Uterus (tissue), 4 donors: Measurements from ENCODE around the gene PRM3. TPM values are rescaled to one million over a fixed set of nuclear protein-coding genes. Genes with fewer than 3 reads are reported as not detected.

ENCODE experiments used
- DNase-seq, 2 donors: peaks; one replicate each; pipeline ENCODE4 v3.0.0-alpha.2; 2019 to 2020
- H3K27ac ChIP-seq, 2 donors: fragments of 200-600 bp; sonication (generic); 1 replicate in 1 of 2; 2 replicates in 1 of 2; pipeline ENCODE4 v1.5.1; 2016 to 2018
- H3K27me3 ChIP-seq, 2 donors: fragments of 200-600 bp; sonication (generic); one replicate each; pipeline ENCODE4 v1.5.1; 2018 to 2019; ENCODE audit warnings: control low read depth in 1 of 2
- H3K36me3 ChIP-seq, 2 donors: fragments of 200-600 bp; sonication (generic); one replicate each; pipeline ENCODE4 v1.5.1; 2019; ENCODE audit warnings: control low read depth in 1 of 2
- H3K4me1 ChIP-seq, 2 donors: fragments of 200-600 bp; sonication (generic); one replicate each; pipeline ENCODE4 v1.5.1; 2018 to 2019; ENCODE audit warnings: control low read depth in 1 of 2
- H3K4me3 ChIP-seq, 2 donors: fragments of 200-600 bp; sonication (generic); 1 replicate in 1 of 2; 2 replicates in 1 of 2; pipeline ENCODE4 v1.5.1; 2018 to 2019; ENCODE audit warnings: mild to moderate bottlenecking in 1 of 2
- H3K9me3 ChIP-seq, 2 donors: fragments of 200-600 bp; sonication (generic); one replicate each; pipeline ENCODE4 v1.5.1; 2019; ENCODE audit warnings: control low read depth in 1 of 2
- POLR2A ChIP-seq, 2 donors: fragments of 450-650 bp; IDR thresholded peaks; one replicate each; pipeline ENCODE4 v1.6.1; 2016; ENCODE audit warnings: antibody characterized with exemption in 2 of 2, mild to moderate bottlenecking in 1 of 2, moderate library complexity in 1 of 2
- intact Hi-C: fragments of 100-400 bp; cut with DNase I; formaldehyde crosslinking; loops from one replicate; pipeline ENCODE4 v1.15.1; 2023; ENCODE audit warnings: low total_unique reads
- total RNA-seq, 4 donors: library from RNA; depleted of rRNA in 3 of 4; stranded (reverse); fragments of >200 nt in 3 of 4; gene quantifications; one replicate each; pipeline versions ENCODE4 v1.1.0 to v1.2.4, GENCODE V29; 2014 to 2023
- TF ChIP-seq, protein P1 (sequence below), 4 experiments: fragments of 200-600 bp in 2 of 4; fragments of 450-650 bp in 2 of 4; sonication (generic) in 2 of 4; IDR thresholded peaks; one replicate each; pipeline ENCODE4 v1.5.1; 2016 to 2019; ENCODE audit warnings: antibody characterized with exemption in 4 of 4, mild to moderate bottlenecking in 2 of 4, moderate library complexity in 1 of 4
- donor health status: DM: yes; HTN: yes; CAD: no.

Gene PRM3
- total RNA-seq, 4 donors from 2014 or later, result not detected

DNA sequence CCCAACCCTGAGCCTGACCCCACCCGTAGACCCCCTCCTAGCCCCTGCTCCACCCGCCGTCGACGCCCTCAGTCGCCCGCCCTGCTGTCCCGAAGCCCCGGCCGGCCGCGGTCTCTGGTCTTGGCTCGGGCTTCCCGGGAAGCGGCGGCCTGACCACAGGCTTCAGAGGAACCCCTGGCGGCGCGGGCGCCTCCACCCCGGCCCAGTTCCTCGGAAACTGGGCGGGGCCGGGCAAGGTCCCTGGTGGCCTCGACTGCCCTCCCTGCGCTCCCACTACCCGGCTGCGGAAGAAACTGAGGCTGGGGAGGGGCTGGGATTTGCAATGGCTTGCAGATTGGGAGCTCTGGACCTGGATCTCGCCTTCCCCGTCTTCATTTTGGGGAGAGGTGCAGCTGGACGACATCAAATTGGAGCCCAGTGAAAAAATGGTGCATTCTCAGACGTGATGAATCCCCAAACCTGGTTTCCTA is 16.7 kb downstream of the PRM3 start:
- peak in 1 of 2 donors; percentile 68 for DNase-seq

DNA sequence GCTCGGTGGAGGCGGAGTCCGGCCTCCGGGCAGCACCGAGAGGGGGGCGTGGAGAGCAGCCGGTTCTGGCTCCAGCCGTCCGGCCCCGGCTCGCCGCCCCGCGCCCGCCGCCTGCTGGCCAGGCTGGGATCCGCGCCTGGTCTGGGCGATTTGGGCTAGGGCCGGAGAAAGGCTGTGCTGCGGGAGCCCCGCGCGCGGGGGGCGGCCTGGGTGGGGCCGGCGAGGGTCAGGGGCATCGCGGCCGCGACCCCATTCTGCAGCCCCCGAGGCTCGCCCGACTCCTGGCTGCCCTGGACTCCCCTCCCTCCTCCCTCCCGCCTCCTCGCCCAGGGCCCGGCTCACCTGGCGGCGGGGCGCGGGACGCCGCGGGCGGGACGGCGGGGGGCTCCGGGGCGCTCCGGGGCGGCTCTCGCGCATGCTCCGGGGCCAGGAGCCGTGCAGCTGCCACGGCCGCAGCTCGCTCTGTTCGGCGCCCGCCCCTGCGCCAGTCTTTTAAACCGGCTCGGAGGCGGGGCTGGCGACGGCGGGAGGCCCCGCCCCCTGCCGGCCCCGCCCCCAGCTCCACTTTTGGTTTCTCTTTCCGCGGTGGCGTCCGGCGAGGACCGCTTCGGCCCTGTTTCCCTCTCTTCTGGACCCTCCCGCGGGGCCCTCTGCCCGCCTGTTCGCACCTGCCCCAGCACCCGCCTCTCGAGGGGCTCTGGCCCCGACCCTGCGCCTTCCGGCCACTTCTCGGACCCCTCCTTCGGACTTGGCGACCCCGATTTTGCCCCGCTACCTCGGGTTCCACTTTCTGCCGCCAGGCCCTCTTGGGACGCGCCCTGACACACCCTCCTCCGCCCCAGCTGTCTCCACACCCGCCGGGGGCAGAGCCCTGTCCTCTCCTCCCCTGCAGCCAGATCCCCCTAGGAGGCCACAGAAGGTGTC is 17.4 kb downstream of the PRM3 start, which contains the start of gene SOCS1:
TSS of gene SOCS1 (minus strand) at position 468 of the 924 bp plus-strand sequence. CDS start 726 bp downstream, outside the sequence.
- Histone ChIP-seq H3K4me1 (peaks cover 0 to 6% of the 10 kb centered on the region in 2 donors), H3K4me3 (peak within 1 kb of the TSS; percentile 83 to 87), H3K27ac (peak within 1 kb of the TSS; percentile 93 to 98), H3K36me3 (no peaks in the 10 kb centered on the region), H3K27me3 (no peaks in the 10 kb centered on the region), H3K9me3 (no peaks in the 10 kb centered on the region)
- TF ChIP-seq, protein P1, sequence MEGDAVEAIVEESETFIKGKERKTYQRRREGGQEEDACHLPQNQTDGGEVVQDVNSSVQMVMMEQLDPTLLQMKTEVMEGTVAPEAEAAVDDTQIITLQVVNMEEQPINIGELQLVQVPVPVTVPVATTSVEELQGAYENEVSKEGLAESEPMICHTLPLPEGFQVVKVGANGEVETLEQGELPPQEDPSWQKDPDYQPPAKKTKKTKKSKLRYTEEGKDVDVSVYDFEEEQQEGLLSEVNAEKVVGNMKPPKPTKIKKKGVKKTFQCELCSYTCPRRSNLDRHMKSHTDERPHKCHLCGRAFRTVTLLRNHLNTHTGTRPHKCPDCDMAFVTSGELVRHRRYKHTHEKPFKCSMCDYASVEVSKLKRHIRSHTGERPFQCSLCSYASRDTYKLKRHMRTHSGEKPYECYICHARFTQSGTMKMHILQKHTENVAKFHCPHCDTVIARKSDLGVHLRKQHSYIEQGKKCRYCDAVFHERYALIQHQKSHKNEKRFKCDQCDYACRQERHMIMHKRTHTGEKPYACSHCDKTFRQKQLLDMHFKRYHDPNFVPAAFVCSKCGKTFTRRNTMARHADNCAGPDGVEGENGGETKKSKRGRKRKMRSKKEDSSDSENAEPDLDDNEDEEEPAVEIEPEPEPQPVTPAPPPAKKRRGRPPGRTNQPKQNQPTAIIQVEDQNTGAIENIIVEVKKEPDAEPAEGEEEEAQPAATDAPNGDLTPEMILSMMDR (IDR thresholded peaks at IDR 0.05), result peak; percentile 63 to 99 (median 94)
- TF ChIP-seq POLR2A (IDR thresholded peaks at IDR 0.05), result peak; percentile 95 to 99
- DNase-seq, result peak; percentile 85 to 91
- intact Hi-C loops, result loop anchor here (5.0 kb wide), 1 partner anchor 101 kb away; no protein-coding TSS in a partner anchor

More for the DNA sequence above, 16.7 kb downstream of the PRM3 start:
- peaks cover 0 to 6% of the 10 kb centered on the region in 2 donors for H3K4me1 ChIP-seq
- H3K4me3 ChIP-seq, result peak overlapping the region; percentile 83 to 87
- TF ChIP-seq, protein P1 (IDR thresholded peaks at IDR 0.05), result no peak
- no peak for TF ChIP-seq POLR2A (IDR thresholded peaks at IDR 0.05)
- peak overlapping the region; percentile 93 to 98 for H3K27ac ChIP-seq
- intact Hi-C loops, result loop anchor here (5.0 kb wide), 1 partner anchor 101 kb away; no protein-coding TSS in a partner anchor
- H3K36me3 ChIP-seq, result no peaks in the 10 kb centered on the region
- H3K27me3 ChIP-seq, result no peaks in the 10 kb centered on the region
- H3K9me3 ChIP-seq, result no peaks in the 10 kb centered on the region

DNA sequence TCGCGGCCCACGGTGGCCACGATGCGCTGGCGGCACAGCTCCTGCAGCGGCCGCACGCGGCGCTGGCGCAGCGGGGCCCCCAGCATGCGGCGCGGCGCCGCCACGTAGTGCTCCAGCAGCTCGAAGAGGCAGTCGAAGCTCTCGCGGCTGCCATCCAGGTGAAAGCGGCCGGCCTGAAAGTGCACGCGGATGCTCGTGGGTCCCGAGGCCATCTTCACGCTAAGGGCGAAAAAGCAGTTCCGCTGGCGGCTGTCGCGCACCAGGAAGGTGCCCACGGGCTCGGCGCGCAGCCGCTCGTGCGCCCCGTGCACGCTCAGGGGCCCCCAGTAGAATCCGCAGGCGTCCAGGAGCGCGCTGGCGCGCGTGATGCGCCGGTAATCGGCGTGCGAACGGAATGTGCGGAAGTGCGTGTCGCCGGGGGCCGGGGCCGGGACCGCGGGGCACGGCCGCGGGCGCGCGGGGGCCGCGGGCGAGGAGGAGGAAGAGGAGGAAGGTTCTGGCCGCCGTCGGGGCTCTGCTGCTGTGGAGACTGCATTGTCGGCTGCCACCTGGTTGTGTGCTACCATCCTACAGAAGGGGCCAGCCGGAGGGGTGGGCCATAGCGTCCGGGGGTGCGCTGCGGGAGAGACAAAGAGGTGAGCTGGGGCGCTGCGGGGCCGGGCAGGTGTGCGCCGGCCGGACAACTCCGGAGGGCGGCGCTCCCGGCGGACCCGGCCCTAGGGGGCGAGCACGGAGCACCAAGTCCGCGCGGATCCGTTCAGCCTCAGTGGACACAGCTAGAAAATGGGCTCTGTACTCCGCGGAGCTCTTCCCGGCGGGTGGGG is 18.3 kb downstream of the PRM3 start:
- H3K27ac ChIP-seq, result peak overlapping the region; percentile 93 to 98
- H3K27me3 ChIP-seq, result no peaks in the 10 kb centered on the region
- H3K4me1 ChIP-seq, result peaks cover 0 to 6% of the 10 kb centered on the region in 2 donors
- H3K9me3 ChIP-seq, result no peaks in the 10 kb centered on the region
- H3K36me3 ChIP-seq, result no peaks in the 10 kb centered on the region
- TF ChIP-seq POLR2A (IDR thresholded peaks at IDR 0.05), result no peak
- TF ChIP-seq, protein P1 (IDR thresholded peaks at IDR 0.05), result peak in 2 of 4 experiments; percentile 25 to 43
- intact Hi-C loops, result loop anchor here (5.0 kb wide), 1 partner anchor 102 kb away; no protein-coding TSS in a partner anchor
- H3K4me3 ChIP-seq, result peak overlapping the region; percentile 83 to 87
- peak; percentile 45 to 59 for DNase-seq

DNA sequence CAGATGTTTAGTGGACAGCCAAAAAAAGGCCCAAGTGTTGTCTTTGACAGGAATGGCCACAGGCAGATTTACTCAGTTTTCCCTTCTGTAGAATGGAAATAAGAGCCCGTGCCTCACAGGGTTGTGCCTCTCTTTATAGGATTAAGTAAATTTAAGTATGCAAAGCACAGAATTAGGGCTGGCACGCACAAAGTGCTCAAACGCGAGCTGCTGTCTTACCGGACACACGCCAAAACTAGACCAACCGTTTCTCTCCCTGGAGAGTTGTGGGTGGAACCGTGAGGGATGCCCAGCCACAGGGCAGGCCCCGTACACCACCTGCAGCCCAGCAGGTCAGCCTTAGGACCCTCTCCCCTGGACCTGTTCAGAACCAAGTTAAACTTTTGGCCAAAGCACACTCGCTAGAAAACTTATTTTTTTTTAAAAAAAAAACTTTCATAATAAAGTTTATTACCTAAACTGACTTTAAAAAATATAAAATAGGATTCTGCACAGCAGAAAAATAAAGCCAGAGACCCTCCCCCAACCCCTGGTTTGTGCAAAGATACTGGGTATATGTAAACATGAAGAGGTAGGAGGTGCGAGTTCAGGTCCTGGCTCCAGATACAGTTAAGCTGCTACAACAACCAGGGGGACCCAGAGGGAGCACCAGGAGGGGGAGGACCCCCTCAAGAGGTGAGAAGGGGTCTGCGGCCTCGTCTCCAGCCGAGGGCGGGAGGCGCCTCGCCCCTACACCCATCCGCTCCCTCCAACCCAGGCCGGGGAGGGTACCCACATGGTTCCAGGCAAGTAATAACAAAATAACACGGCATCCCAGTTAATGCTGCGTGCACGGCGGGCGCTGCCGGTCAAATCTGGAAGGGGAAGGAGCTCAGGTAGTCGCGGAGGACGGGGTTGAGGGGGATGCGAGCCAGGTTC is 19.2 kb downstream of the PRM3 start:
- peak in 1 of 2 donors; percentile 31 for DNase-seq
- no peaks in the 10 kb centered on the region for H3K36me3 ChIP-seq
- H3K27me3 ChIP-seq, result no peaks in the 10 kb centered on the region
- no peak for TF ChIP-seq POLR2A (IDR thresholded peaks at IDR 0.05)
- TF ChIP-seq, protein P1 (IDR thresholded peaks at IDR 0.05), result no peak
- peak overlapping the region; percentile 93 to 98 for H3K27ac ChIP-seq
- peaks cover 0 to 6% of the 10 kb centered on the region in 2 donors for H3K4me1 ChIP-seq
- intact Hi-C loops, result no loop called here
- peak overlapping the region; percentile 83 to 87 for H3K4me3 ChIP-seq
- H3K9me3 ChIP-seq, result no peaks in the 10 kb centered on the region
